Activated CD4-positive, alpha-beta memory T cell treated with anti-CD3 and anti-CD28 coated beads for 36 hours (primary cell): ENCODE results near the gene C16orf90. TPM values are rescaled to one million over a fixed set of nuclear protein-coding genes. Genes with fewer than 3 reads are reported as not detected.
A peak's percentile ranks its signal among the peaks of the same experiment; 100 is the strongest.

Experiments used
- CTCF ChIA-PET: fragments of 350-600 bp; sonication (Branson Sonifier 250); formaldehyde crosslinking; loops from one replicate; lab custom pipeline; 2021; ENCODE audit warnings: antibody characterized with exemption, inconsistent platforms; lab: Charles Lee
- POLR2A ChIA-PET: fragments of 350-600 bp; sonication (Branson Sonifier 250); formaldehyde crosslinking; loops from one replicate; lab custom pipeline; 2021; ENCODE audit warnings: antibody characterized with exemption; lab: Charles Lee
- DNase-seq: peaks from one replicate; pipeline ENCODE4 v3.0.0-alpha.2; 2020
- H3K27ac Mint-ChIP-seq: one replicate; pipeline ENCODE4 v1.8.0; 2021; ENCODE audit warnings: mixed read lengths
- H3K27me3 Mint-ChIP-seq: one replicate; pipeline ENCODE4 v1.8.0; 2021; ENCODE audit warnings: mixed read lengths
- H3K36me3 Mint-ChIP-seq: one replicate; pipeline ENCODE4 v1.8.0; 2021; ENCODE audit warnings: mixed read lengths
- H3K4me1 Mint-ChIP-seq: one replicate; pipeline ENCODE4 v1.8.0; 2021; ENCODE audit warnings: low read depth, mixed read lengths
- H3K4me3 Mint-ChIP-seq: one replicate; pipeline ENCODE4 v1.8.0; 2021; ENCODE audit warnings: mild to moderate bottlenecking, mixed read lengths
- H3K9me3 Mint-ChIP-seq: one replicate; pipeline ENCODE4 v1.8.0; 2021; ENCODE audit warnings: mixed read lengths
- intact Hi-C: fragments of 100-400 bp; cut with micrococcal nuclease; formaldehyde crosslinking; loops from one replicate; pipeline ENCODE4 v1.15.1; 2023
- total RNA-seq, 2 experiments: library from RNA; stranded (reverse); gene quantifications; one replicate each; pipeline ENCODE4 v1.2.3, GENCODE V29; 2021

C16orf90 gene
- total RNA-seq, 2 experiments from 2014 or later, result not detected

- no peak overlapping the region for H3K27ac Mint-ChIP-seq
- CTCF ChIA-PET, result interaction anchor here (0.6 kb wide), 1 partner anchor 463 kb away, joined by 3 read pairs; no protein-coding TSS in a partner anchor
- POLR2A ChIA-PET, result interaction anchor here (0.5 kb wide), 1 partner anchor 29 kb away, joined by 3 read pairs; no protein-coding TSS in a partner anchor
- no peak overlapping the region for H3K4me3 Mint-ChIP-seq
- H3K4me1 Mint-ChIP-seq, result no peaks in the 10 kb centered on the region
- no peaks in the 10 kb centered on the region for H3K9me3 Mint-ChIP-seq
- H3K27me3 Mint-ChIP-seq, result no peaks in the 10 kb centered on the region
- DNase-seq, result peak; percentile 26
- intact Hi-C loops, result no loop called here
- no peaks in the 10 kb centered on the region for H3K36me3 Mint-ChIP-seq
Measured at GRCh38 chr16:3490911-3491629, 4.2 kb downstream of the C16orf90 start.

- Mint-ChIP-seq H3K36me3 (peaks cover 2% of the 10 kb centered on the region), H3K4me3 (no peak overlapping the region), H3K27ac (no peak overlapping the region), H3K4me1 (no peaks in the 10 kb centered on the region), H3K27me3 (no peaks in the 10 kb centered on the region), H3K9me3 (no peaks in the 10 kb centered on the region)
- no peak for DNase-seq
- POLR2A ChIA-PET, result no interaction called here
- intact Hi-C loops, result no loop called here
- CTCF ChIA-PET, result no interaction called here
Measured at GRCh38 chr16:3488801-3489200, 6.5 kb downstream of the C16orf90 start.

- H3K9me3 Mint-ChIP-seq, result no peaks in the 10 kb centered on the region
- H3K27me3 Mint-ChIP-seq, result no peaks in the 10 kb centered on the region
- ChIA-PET POLR2A (no interaction called here), CTCF (no interaction called here)
- H3K27ac Mint-ChIP-seq, result no peak overlapping the region
- peaks cover 9% of the 10 kb centered on the region for H3K36me3 Mint-ChIP-seq
- H3K4me3 Mint-ChIP-seq, result no peak overlapping the region
- no peak for DNase-seq
- intact Hi-C loops, result no loop called here
- H3K4me1 Mint-ChIP-seq, result no peaks in the 10 kb centered on the region
Measured at GRCh38 chr16:3487521-3488410, 7.5 kb downstream of the C16orf90 start.

- Mint-ChIP-seq H3K4me3 (no peak overlapping the region), H3K36me3 (peaks cover 13% of the 10 kb centered on the region), H3K4me1 (no peaks in the 10 kb centered on the region), H3K27ac (no peak overlapping the region), H3K27me3 (no peaks in the 10 kb centered on the region), H3K9me3 (no peaks in the 10 kb centered on the region)
- intact Hi-C loops, result no loop called here
- ChIA-PET CTCF (no interaction called here), POLR2A (no interaction called here)
- no peak for DNase-seq
Measured at GRCh38 chr16:3486506-3487215, 8.6 kb downstream of the C16orf90 start.

- intact Hi-C loops, result no loop called here
- no peaks in the 10 kb centered on the region for H3K9me3 Mint-ChIP-seq
- no peak overlapping the region for H3K4me3 Mint-ChIP-seq
- H3K27ac Mint-ChIP-seq, result no peak overlapping the region
- POLR2A ChIA-PET, result no interaction called here
- no peak for DNase-seq
- no peaks in the 10 kb centered on the region for H3K27me3 Mint-ChIP-seq
- peaks cover 20% of the 10 kb centered on the region for H3K36me3 Mint-ChIP-seq
- no peaks in the 10 kb centered on the region for H3K4me1 Mint-ChIP-seq
- CTCF ChIA-PET, result no interaction called here
Measured at GRCh38 chr16:3485821-3486505, 9.3 kb downstream of the C16orf90 start.

- no peaks in the 10 kb centered on the region for H3K4me1 Mint-ChIP-seq
- POLR2A ChIA-PET, result no interaction called here
- no peaks in the 10 kb centered on the region for H3K9me3 Mint-ChIP-seq
- H3K27ac Mint-ChIP-seq, result no peak overlapping the region
- intact Hi-C loops, result no loop called here
- no peak overlapping the region for H3K4me3 Mint-ChIP-seq
- H3K36me3 Mint-ChIP-seq, result peaks cover 22% of the 10 kb centered on the region
- no peak for DNase-seq
- no peaks in the 10 kb centered on the region for H3K27me3 Mint-ChIP-seq
- CTCF ChIA-PET, result no interaction called here
Measured at GRCh38 chr16:3485097-3485745, 10.1 kb downstream of the C16orf90 start.

GRCh38 chr16:3484318-3485096 is 10.8 kb downstream of the C16orf90 start:
- peaks cover 22% of the 10 kb centered on the region for H3K36me3 Mint-ChIP-seq

GRCh38 chr16:3482659-3483241 is 12.5 kb downstream of the C16orf90 start:
- Mint-ChIP-seq H3K4me3 (no peak overlapping the region), H3K4me1 (peaks cover 10% of the 10 kb centered on the region), H3K36me3 (peaks cover 22% of the 10 kb centered on the region), H3K27me3 (no peaks in the 10 kb centered on the region), H3K27ac (no peak overlapping the region), H3K9me3 (no peaks in the 10 kb centered on the region)
- CTCF ChIA-PET, result no interaction called here
- no peak for DNase-seq
- POLR2A ChIA-PET, result no interaction called here
- intact Hi-C loops, result no loop called here

More at GRCh38 chr16:3484318-3485096, 10.8 kb downstream of the C16orf90 start:
- ChIA-PET POLR2A (no interaction called here), CTCF (no interaction called here)
- intact Hi-C loops, result no loop called here
- Mint-ChIP-seq H3K27me3 (no peaks in the 10 kb centered on the region), H3K27ac (no peak overlapping the region), H3K4me3 (no peak overlapping the region), H3K9me3 (no peaks in the 10 kb centered on the region), H3K4me1 (peaks cover 7% of the 10 kb centered on the region)
- no peak for DNase-seq

- Mint-ChIP-seq H3K9me3 (no peaks in the 10 kb centered on the region), H3K27me3 (no peaks in the 10 kb centered on the region), H3K4me1 (peaks cover 10% of the 10 kb centered on the region), H3K27ac (no peak overlapping the region), H3K36me3 (peaks cover 22% of the 10 kb centered on the region), H3K4me3 (no peak overlapping the region)
- DNase-seq, result no peak
- ChIA-PET CTCF (no interaction called here), POLR2A (no interaction called here)
- intact Hi-C loops, result no loop called here
Measured at GRCh38 chr16:3481696-3482658, 13.3 kb downstream of the C16orf90 start.
